CD4-positive, CD25-positive, alpha-beta regulatory T cell (primary cell): ENCODE data around the gene DCP1B. TPM values are rescaled to one million over a fixed set of nuclear protein-coding genes. Genes with fewer than 3 reads are reported as not detected.

Source experiments
- ATAC-seq, 2 donors: fragments of 150-1000 bp; cut with Tn5 transposase; one replicate each; pipeline ENCODE4 v1.10.0; 2021; ENCODE audit warnings: low read depth in 2 of 2, moderate number of reproducible peaks in 2 of 2, moderate library complexity in 1 of 2
- DNase-seq, 3 donors: peaks; one replicate each; pipeline versions ENCODE4 v3.0.0 to v3.0.0-alpha.2; 2012 to 2022; ENCODE audit warnings: mixed read lengths in 1 of 3
- H3K27ac ChIP-seq: one replicate; pipeline ENCODE4 v1.7.0; 2013; ENCODE audit warnings: mild to moderate bottlenecking, low read length; ENCODE audit not compliant: insufficient read depth, poor library complexity, severe bottlenecking
- H3K27me3 ChIP-seq: one replicate; pipeline ENCODE4 v1.7.0; 2013; ENCODE audit warnings: low read length; ENCODE audit not compliant: control insufficient read depth, insufficient read depth
- H3K36me3 ChIP-seq: one replicate; pipeline ENCODE4 v1.7.0; 2013; ENCODE audit warnings: mild to moderate bottlenecking, low read length, moderate library complexity; ENCODE audit not compliant: control insufficient read depth, insufficient read depth
- H3K4me1 ChIP-seq: 2 replicates; pipeline ENCODE4 v1.7.0; 2013; ENCODE audit warnings: mild to moderate bottlenecking, low read length; ENCODE audit not compliant: insufficient read depth, control insufficient read depth, poor library complexity, severe bottlenecking
- H3K4me3 ChIP-seq: one replicate; pipeline ENCODE4 v1.7.0; 2013; ENCODE audit warnings: low read depth, mild to moderate bottlenecking, low read length, moderate library complexity
- H3K9me3 ChIP-seq, 2 experiments: 1 replicate in 1 of 2; 2 replicates in 1 of 2; pipeline ENCODE4 v1.7.0; 2013; ENCODE audit warnings: low read length in 2 of 2, mild to moderate bottlenecking in 1 of 2, moderate library complexity in 1 of 2; ENCODE audit not compliant: control insufficient read depth in 2 of 2
- H3K27ac Mint-ChIP-seq, 3 donors: one replicate each; pipeline ENCODE4 v1.8.0; 2020 to 2022; ENCODE audit warnings: mild to moderate bottlenecking in 3 of 3, mixed read lengths in 3 of 3, moderate library complexity in 2 of 3
- H3K27me3 Mint-ChIP-seq: one replicate; pipeline ENCODE4 v1.8.0; 2022; ENCODE audit warnings: mild to moderate bottlenecking, mixed read lengths
- H3K36me3 Mint-ChIP-seq: one replicate; pipeline ENCODE4 v1.8.0; 2020; ENCODE audit warnings: mixed read lengths
- H3K4me1 Mint-ChIP-seq, 4 donors: one replicate each; pipeline ENCODE4 v1.8.0; 2020 to 2022; ENCODE audit warnings: mixed read lengths in 4 of 4, mild to moderate bottlenecking in 1 of 4
- H3K4me3 Mint-ChIP-seq, 4 donors: one replicate each; pipeline ENCODE4 v1.8.0; 2020 to 2022; ENCODE audit warnings: mild to moderate bottlenecking in 4 of 4, mixed read lengths in 4 of 4, moderate library complexity in 3 of 4
- H3K9me3 Mint-ChIP-seq, 7 donors: one replicate each; pipeline ENCODE4 v1.8.0; 2020 to 2022; ENCODE audit warnings: mixed read lengths in 7 of 7, mild to moderate bottlenecking in 3 of 7, moderate library complexity in 2 of 7
- polyA plus RNA-seq, 4 donors: library from polyadenylated mRNA; unstranded; fragments of 300-500 nt; fragmentation: Illumina TruSeq; gene quantifications; one replicate each; pipeline ENCODE4 v1.2.3, GENCODE V29; 2021
- total RNA-seq: library from RNA; stranded (reverse); gene quantifications from one replicate; pipeline ENCODE4 v1.2.3, GENCODE V29; 2022

DCP1B gene
- total and polyA plus RNA-seq, 5 donors from 2014 or later, result 23.9 to 56.8 (median 35.6) TPM

DNA sequence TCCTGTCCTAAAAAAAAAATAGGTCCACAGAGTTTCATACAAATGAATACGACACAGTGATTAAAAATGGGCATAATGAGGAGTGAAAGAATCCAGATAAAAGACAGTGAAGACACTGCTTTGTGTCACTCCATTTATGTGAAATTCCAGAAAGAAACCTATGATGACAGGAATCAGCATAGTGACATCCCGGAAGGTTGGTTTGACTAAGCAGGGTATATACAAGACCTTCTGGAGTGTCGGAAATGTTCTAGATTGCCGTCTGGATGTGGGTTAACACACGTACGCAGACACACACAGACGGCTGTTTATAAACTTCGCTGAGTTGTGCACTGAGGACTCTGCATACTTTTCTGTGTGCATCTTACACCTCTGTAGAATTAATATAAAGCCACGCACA, 72.6 kb downstream of the DCP1B start:
- H3K27ac ChIP-seq, result no peak overlapping the region
- no peaks in the 10 kb centered on the region for H3K36me3 ChIP-seq
- H3K27me3 ChIP-seq, result no peaks in the 10 kb centered on the region
- peaks cover 0 to 10% (median 3%) of the 10 kb centered on the region in 4 donors for H3K4me1 Mint-ChIP-seq
- no peak overlapping the region for H3K27ac Mint-ChIP-seq
- no peaks in the 10 kb centered on the region for H3K9me3 Mint-ChIP-seq
- no peaks in the 10 kb centered on the region for H3K9me3 ChIP-seq
- H3K36me3 Mint-ChIP-seq, result no peaks in the 10 kb centered on the region
- H3K4me3 ChIP-seq, result no peak overlapping the region
- no peak overlapping the region for H3K4me3 Mint-ChIP-seq
- no peaks in the 10 kb centered on the region for H3K4me1 ChIP-seq
- no peak for ATAC-seq
- DNase-seq, result no peak
- no peaks in the 10 kb centered on the region for H3K27me3 Mint-ChIP-seq

DNA sequence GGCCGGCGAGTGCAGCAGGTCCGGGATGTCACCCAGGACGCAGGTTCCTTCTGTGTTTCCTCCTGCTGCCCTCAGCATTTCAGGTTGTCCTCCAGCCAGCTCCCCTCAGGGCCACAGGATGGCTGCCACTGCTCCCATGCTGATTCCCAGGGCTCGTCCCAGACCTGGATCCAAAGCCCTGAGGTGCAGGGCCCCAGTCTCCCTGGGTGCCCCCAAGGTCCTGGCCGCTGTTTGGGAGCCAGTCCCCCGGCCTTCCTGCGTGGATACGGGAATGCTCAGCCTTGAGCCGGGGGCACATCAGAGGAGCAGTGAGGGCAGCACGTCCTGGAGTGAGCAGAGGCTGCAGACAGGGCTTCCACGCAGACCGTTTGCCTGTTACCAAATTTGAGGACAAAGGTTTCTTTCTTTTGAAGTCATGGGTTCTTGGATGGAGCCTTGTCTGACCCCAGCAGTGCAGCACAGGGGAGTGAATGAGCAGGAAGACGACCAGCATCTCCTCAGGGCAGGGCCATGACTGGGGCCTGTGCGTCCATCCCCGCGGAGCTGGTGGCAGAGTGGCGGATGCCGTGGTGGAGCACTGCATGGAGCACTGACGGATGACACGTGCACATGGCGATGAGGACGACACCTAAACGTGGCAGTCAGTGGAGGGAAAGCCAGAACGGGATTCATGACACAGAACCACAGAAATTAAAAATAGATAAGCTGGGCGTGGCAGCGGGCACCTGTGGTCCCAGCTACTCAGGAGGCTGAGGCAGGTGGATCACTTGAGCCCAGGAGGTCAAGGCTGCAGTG, 73.3 kb downstream of the DCP1B start:
- DNase-seq, result no peak
- H3K27ac Mint-ChIP-seq, result no peak overlapping the region
- H3K4me3 Mint-ChIP-seq, result no peak overlapping the region

DNA sequence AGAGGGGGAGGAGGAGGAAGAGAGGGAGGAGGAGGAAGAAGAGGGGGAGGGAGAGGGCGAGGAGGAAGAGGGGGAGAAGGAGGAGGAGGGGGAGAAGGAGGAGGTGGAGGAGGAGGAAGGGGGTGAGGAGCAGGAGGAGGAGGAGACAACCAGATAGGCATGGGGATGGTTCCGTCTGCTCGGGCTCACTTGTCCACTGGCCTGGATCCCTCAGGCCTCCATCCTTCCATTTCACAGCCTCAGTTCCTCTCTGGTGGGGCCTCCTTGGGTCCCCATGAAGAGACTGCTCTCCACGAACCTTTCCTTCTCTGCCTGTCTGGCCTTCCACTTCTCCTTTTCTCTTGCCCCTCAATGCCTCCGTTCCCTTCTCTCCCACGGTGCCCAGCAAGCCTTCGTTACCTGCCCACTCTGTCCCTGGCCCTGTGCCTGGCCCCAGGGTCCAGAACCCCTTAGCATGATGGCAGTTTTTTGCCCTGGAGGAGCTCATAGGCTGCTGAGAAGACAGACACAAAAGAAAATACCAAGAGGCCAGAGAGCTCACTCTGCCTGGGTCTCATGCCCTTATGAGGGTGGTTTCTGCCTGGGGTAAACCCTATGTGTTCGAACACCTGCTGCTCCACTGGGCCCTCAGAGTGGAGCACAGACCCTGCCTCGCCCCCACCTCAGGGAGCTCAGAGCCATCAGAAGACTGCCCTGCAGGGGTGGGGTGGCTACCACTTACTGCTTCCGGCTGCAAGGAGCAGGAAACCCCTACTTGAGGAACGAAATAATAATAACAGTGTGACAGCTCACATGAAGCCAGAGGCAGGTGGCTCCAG, 74.1 kb downstream of the DCP1B start:
- no peaks in the 10 kb centered on the region for H3K9me3 ChIP-seq
- H3K27me3 Mint-ChIP-seq, result peaks cover 5% of the 10 kb centered on the region
- H3K4me3 Mint-ChIP-seq, result no peak overlapping the region
- peaks cover 0 to 10% (median 3%) of the 10 kb centered on the region in 4 donors for H3K4me1 Mint-ChIP-seq
- no peaks in the 10 kb centered on the region for H3K36me3 ChIP-seq
- no peaks in the 10 kb centered on the region for H3K4me1 ChIP-seq
- H3K27ac ChIP-seq, result no peak overlapping the region
- ATAC-seq, result no peak
- H3K27me3 ChIP-seq, result no peaks in the 10 kb centered on the region
- H3K4me3 ChIP-seq, result no peak overlapping the region
- H3K9me3 Mint-ChIP-seq, result no peaks in the 10 kb centered on the region
- H3K27ac Mint-ChIP-seq, result peak overlapping the region in 1 of 3 donors; percentile 20
- H3K36me3 Mint-ChIP-seq, result no peaks in the 10 kb centered on the region
- no peak for DNase-seq

More for the DNA sequence above, 73.3 kb downstream of the DCP1B start:
- Mint-ChIP-seq H3K9me3 (no peaks in the 10 kb centered on the region), H3K27me3 (no peaks in the 10 kb centered on the region), H3K36me3 (no peaks in the 10 kb centered on the region), H3K4me1 (peaks cover 0 to 10% (median 3%) of the 10 kb centered on the region in 4 donors)
- Histone ChIP-seq H3K27me3 (no peaks in the 10 kb centered on the region), H3K27ac (no peak overlapping the region), H3K4me3 (no peak overlapping the region), H3K36me3 (no peaks in the 10 kb centered on the region), H3K9me3 (no peaks in the 10 kb centered on the region), H3K4me1 (no peaks in the 10 kb centered on the region)
- ATAC-seq, result no peak

- H3K4me3 ChIP-seq, result no peak overlapping the region
- ATAC-seq, result no peak
- no peak overlapping the region for H3K27ac ChIP-seq
- Mint-ChIP-seq H3K27me3 (peaks cover 10% of the 10 kb centered on the region), H3K4me1 (peaks cover 0 to 18% (median 11%) of the 10 kb centered on the region in 4 donors), H3K4me3 (no peak overlapping the region), H3K9me3 (no peaks in the 10 kb centered on the region), H3K27ac (peak overlapping the region in 1 of 3 donors; percentile 46), H3K36me3 (no peaks in the 10 kb centered on the region)
- no peaks in the 10 kb centered on the region for H3K9me3 ChIP-seq
- no peaks in the 10 kb centered on the region for H3K27me3 ChIP-seq
- no peak for DNase-seq
- no peaks in the 10 kb centered on the region for H3K36me3 ChIP-seq
- H3K4me1 ChIP-seq, result no peaks in the 10 kb centered on the region
These were observed 74.8 kb downstream of the DCP1B start for GRCh38 chr12:1929241-1929984.

- H3K36me3 Mint-ChIP-seq, result no peaks in the 10 kb centered on the region
These were observed 75.7 kb downstream of the DCP1B start for GRCh38 chr12:1928439-1929121.

DNA sequence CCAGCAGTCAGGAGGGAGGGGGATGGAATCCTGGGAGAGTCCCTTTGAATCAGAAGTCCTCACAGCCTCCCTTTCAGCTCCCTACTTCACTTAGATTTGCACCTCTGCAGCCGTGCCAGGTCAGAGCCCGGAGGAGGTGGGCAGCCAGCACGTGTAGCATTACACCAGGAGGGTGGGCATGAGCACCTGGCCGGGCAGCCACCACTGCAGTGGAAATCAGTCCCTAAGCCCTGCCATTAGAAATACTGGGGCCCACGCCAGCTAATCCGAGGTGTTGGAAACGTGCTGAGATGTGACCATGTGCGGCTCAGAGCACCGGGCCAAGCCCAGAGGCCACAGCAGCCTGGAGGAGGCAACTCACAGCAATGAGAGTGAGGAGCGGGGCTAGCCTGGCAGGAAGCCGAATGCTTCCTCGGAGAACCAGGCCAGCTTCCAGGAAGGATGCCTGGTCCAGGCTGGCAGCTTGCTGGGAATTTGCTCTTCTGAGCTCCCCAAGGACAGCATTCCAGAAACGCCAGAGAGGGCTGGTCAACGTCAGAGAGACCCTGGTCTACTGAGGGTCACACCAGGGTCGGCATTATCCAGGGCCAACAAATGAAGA, 76.4 kb downstream of the DCP1B start:
- H3K4me1 Mint-ChIP-seq, result peaks cover 0 to 18% (median 16%) of the 10 kb centered on the region in 4 donors
- no peaks in the 10 kb centered on the region for H3K36me3 Mint-ChIP-seq
- H3K27ac Mint-ChIP-seq, result peak overlapping the region in 1 of 3 donors; percentile 20
- no peaks in the 10 kb centered on the region for H3K9me3 Mint-ChIP-seq
- Histone ChIP-seq H3K9me3 (no peaks in the 10 kb centered on the region), H3K4me1 (no peaks in the 10 kb centered on the region), H3K36me3 (no peaks in the 10 kb centered on the region), H3K27ac (no peak overlapping the region), H3K27me3 (no peaks in the 10 kb centered on the region), H3K4me3 (no peak overlapping the region)
- no peak overlapping the region for H3K4me3 Mint-ChIP-seq
- ATAC-seq, result no peak
- H3K27me3 Mint-ChIP-seq, result peaks cover 17% of the 10 kb centered on the region
- no peak for DNase-seq

More at GRCh38 chr12:1928439-1929121, 75.7 kb downstream of the DCP1B start:
- Mint-ChIP-seq H3K4me3 (no peak overlapping the region), H3K9me3 (no peaks in the 10 kb centered on the region), H3K27me3 (peaks cover 12% of the 10 kb centered on the region), H3K4me1 (peaks cover 0 to 19% (median 13%) of the 10 kb centered on the region in 4 donors), H3K27ac (no peak overlapping the region)
- Histone ChIP-seq H3K27me3 (no peaks in the 10 kb centered on the region), H3K4me3 (no peak overlapping the region), H3K27ac (no peak overlapping the region), H3K9me3 (no peaks in the 10 kb centered on the region), H3K4me1 (no peaks in the 10 kb centered on the region), H3K36me3 (no peaks in the 10 kb centered on the region)
- ATAC-seq (no peak), DNase-seq (no peak)
